Suprapubic skin (tissue), 4 donors: Measurements from ENCODE around the gene INAVA.

Source experiments
- CTCF ChIP-seq, 2 donors: fragments of 200-600 bp in 1 of 2; fragments of 450-650 bp in 1 of 2; sonication (generic) in 1 of 2; IDR thresholded peaks; one replicate each; pipeline ENCODE4 v1.5.1; 2016 to 2019; ENCODE audit warnings: antibody characterized with exemption in 2 of 2, mild to moderate bottlenecking in 1 of 2, moderate library complexity in 1 of 2
- EP300 ChIP-seq: sonication (generic); formaldehyde crosslinking; IDR thresholded peaks from one replicate; pipeline ENCODE4 v1.6.1; 2017; ENCODE audit warnings: antibody characterized with exemption
- POLR2A ChIP-seq, 2 donors: fragments of 450-650 bp; IDR thresholded peaks; one replicate each; pipeline ENCODE4 v1.6.1; 2017; ENCODE audit warnings: antibody characterized with exemption in 2 of 2, mild to moderate bottlenecking in 2 of 2, moderate library complexity in 2 of 2
- POLR2AphosphoS5 ChIP-seq, 3 donors: sonication (generic); formaldehyde crosslinking; IDR thresholded peaks; one replicate each; pipeline ENCODE4 v1.6.1; 2017; ENCODE audit warnings: antibody characterized with exemption in 3 of 3

DNA sequence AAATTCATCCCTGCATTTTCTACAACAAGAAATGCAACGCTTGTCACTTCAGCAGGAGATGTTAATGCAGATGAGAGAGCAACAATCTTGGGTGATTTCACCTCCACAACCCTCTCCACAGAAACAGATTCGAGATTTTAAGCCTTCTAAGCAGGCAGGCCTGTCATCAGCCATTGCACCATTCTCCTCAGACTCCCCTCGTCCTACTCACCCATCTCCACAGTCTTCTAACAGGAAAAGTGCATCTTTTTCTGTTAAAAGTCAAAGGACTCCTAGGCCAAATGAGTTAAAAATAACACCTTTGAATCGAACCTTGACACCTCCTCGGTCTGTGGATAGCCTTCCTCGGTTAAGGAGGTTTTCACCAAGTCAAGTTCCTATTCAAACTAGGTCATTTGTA, 45.3 kb upstream of the INAVA start:
- TF ChIP-seq POLR2A (IDR thresholded peaks at IDR 0.05) (no peak), CTCF (IDR thresholded peaks at IDR 0.05) (no peak), EP300 (no peak), POLR2AphosphoS5 (IDR thresholded peaks at IDR 0.05) (no peak)
